ENCODE results near the gene MRPL20.
"Not testable (repeated sequence)": the region's sequence is repeated elsewhere in the genome, so short reads cannot be mapped to it uniquely, and the experiment has no call there.

MRPL20 gene

GRCh38 chr1:1373815-1374588 is 33.1 kb downstream of the MRPL20 start:
- POLR2A ChIA-PET, result interaction anchor here (0.9 to 6.5 kb wide), 6 partner anchors 8 to 131 kb away, joined by 3 to 54 read pairs (median 8); partner anchors contain the start of genes CCNL2, MRPL20 and MXRA8
- no peak for TF ChIP-seq FOXK2 (IDR thresholded peaks at IDR 0.05)
- CTCF ChIA-PET, result no interaction called here

DNA sequence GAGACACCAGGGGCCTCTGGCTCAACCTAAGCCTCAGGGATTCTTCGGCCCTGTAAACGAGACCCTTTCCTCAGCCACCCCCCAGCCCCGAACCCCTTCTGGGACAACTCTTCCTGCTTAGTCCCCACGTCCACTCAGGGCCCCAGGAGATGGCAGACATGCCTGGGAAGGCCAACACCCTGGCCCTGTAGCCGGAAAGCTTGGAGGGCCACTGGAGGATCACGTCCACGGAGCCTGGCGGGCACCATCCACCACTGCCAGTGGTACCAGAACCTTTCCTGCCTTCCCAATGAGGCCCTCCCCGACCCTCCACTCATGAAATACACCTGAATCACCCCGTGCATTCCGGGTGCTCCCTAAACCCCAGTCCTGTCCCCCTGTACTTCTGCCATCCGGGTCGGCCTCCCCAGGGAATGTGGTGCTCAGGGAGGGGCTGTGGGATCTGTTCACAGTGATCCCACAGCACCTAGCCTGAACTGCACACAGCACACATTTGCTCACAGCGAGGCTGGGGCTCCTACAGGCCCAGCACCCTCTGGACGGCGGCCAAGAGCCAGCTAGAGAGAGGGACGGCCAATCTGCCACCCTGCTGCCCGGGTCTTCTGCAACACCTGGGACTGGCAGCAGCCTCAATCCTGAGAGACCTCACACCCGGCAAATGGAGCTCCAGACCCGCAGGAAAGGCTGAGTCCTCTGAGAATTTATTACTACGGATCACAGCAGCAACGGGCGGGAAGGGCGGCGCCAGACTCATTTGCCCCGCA is 33.9 kb downstream of the MRPL20 start:
- DNase-seq (ENCODE audit: extremely low spot score), result no peak
- ChIA-PET POLR2A (interaction anchor here (4.2 kb wide), 1 partner anchor 20 kb away, joined by 28 read pairs; no protein-coding TSS in a partner anchor), CTCF (no interaction called here)
- TF ChIP-seq FOXK2 (IDR thresholded peaks at IDR 0.05) (no peak), PKNOX1 (IDR thresholded peaks at IDR 0.05) (no peak), NFRKB (IDR thresholded peaks at IDR 0.05) (no peak), FOXM1 (IDR thresholded peaks at IDR 0.05; ENCODE audit: borderline replicate concordance) (no peak)

More at GRCh38 chr1:1373815-1374588, 33.1 kb downstream of the MRPL20 start:
- no peak for DNase-seq (ENCODE audit: extremely low spot score)

DNA sequence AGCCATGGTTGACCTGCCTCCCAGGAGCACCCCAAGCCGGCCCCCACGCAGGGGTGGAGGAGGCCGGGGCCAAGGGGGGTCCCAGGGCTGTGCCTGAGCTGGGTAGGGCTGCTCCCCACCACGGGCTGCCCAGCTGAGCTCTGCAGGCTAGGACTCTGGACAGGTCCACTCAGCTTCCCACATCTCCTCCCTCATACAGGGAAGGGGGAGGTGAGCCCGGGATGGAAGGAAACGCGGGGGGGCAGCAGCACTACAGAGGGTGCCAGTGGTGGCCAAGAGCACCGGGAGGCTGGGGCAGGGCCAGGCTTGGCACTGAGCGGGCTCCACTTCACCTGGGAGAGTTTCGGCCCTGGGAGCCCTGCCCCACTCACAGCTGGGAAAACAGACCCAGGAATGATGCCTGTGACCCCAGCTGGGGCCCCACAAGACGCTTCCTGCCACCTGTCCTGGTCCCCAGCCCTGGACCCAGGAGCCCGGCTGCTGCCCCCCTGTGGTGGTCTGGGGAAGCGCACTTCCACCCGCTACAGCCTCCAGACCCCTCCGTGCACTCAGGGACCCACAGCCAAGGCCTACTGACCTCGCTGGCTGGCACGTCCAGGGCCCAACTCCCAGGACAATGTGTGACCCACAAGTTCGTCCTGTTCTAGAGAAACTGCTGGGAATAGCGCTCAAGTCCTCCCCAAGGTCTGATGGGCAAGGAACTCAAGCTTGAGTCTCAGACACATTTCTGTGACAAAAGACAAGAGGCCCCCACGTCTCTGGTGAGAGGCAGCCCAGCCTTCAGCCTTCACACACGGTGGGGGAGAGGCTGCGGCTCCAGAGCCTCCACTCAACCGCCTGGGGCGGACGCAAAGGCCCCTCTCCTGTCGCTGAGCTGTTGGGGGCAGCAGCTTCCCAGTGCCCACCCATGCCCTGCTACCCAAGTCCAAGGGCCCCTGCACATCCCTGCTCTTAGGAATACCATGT is 35.1 kb downstream of the MRPL20 start:
- DNase-seq (ENCODE audit: extremely low spot score), result peak; percentile 78
- CTCF ChIA-PET, result interaction anchor here (0.6 to 1.3 kb wide), 5 partner anchors 15 to 777 kb away, joined by 3 to 4 read pairs (median 3); partner anchors contain the start of gene CCNL2
- POLR2A ChIA-PET, result interaction anchor here (2.8 kb wide), 1 partner anchor 19 kb away, joined by 17 read pairs; no protein-coding TSS in a partner anchor
- TF ChIP-seq FOXK2 (IDR thresholded peaks at IDR 0.05) (no peak), SUZ12 (IDR thresholded peaks at IDR 0.05) (no peak), BHLHE40 (IDR thresholded peaks at IDR 0.05; ENCODE audit: borderline replicate concordance) (no peak), PKNOX1 (IDR thresholded peaks at IDR 0.05) (no peak), L3MBTL2 (conservative IDR thresholded peaks at IDR 0.05) (no peak), ZNF384 (IDR thresholded peaks at IDR 0.05) (no peak), FOXM1 (IDR thresholded peaks at IDR 0.05; ENCODE audit: borderline replicate concordance) (no peak), FOXA1 (IDR thresholded peaks at IDR 0.05) (no peak), LEF1 (IDR thresholded peaks at IDR 0.05; ENCODE audit: borderline replicate concordance) (no peak), CTBP1 (IDR thresholded peaks at IDR 0.05; ENCODE audit: borderline replicate concordance) (no peak), SP1 (IDR thresholded peaks at IDR 0.05) (no peak), TARDBP (IDR thresholded peaks at IDR 0.05) (no peak), ARNT (IDR thresholded peaks at IDR 0.05) (no peak), ELF4 (IDR thresholded peaks at IDR 0.05) (no peak), NFRKB (IDR thresholded peaks at IDR 0.05) (no peak), HDGF (IDR thresholded peaks at IDR 0.05; ENCODE audit: borderline replicate concordance) (no peak)

DNA sequence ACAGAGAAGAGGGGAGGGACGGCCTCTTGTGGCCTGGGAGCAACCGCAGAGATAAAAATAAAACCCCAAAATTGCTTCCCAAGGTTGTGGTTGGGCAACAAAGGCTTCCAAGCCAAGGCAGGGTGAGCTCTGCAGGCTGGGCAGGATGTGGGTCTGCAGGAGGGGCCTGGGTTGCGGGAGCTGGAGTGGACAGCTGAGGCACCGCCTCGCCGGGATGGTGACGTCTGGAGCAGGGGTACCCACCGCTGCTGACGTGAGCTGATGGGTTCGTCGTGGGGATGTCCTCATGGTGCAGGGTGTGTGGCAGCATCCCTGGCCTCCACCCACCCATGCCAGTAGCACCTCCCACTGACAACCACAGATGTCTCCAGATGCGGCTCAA is 35.7 kb downstream of the MRPL20 start:
- POLR2A ChIA-PET, result interaction anchor here (2.8 kb wide), 1 partner anchor 19 kb away, joined by 17 read pairs; no protein-coding TSS in a partner anchor
- DNase-seq (ENCODE audit: extremely low spot score), result no peak
- CTCF ChIA-PET, result interaction anchor here (0.6 to 1.3 kb wide), 4 partner anchors 14 to 778 kb away, joined by 3 to 4 read pairs (median 3); no protein-coding TSS in a partner anchor
- TF ChIP-seq L3MBTL2 (conservative IDR thresholded peaks at IDR 0.05) (no peak), HDGF (IDR thresholded peaks at IDR 0.05; ENCODE audit: borderline replicate concordance) (no peak), LEF1 (IDR thresholded peaks at IDR 0.05; ENCODE audit: borderline replicate concordance) (no peak)

- DNase-seq (ENCODE audit: extremely low spot score), result no peak
- TF ChIP-seq LEF1 (IDR thresholded peaks at IDR 0.05; ENCODE audit: borderline replicate concordance) (no peak), HDGF (IDR thresholded peaks at IDR 0.05; ENCODE audit: borderline replicate concordance) (no peak), FOXA1 (IDR thresholded peaks at IDR 0.05) (no peak), SP1 (IDR thresholded peaks at IDR 0.05) (no peak), BHLHE40 (IDR thresholded peaks at IDR 0.05; ENCODE audit: borderline replicate concordance) (no peak), FOXK2 (IDR thresholded peaks at IDR 0.05) (no peak), PKNOX1 (IDR thresholded peaks at IDR 0.05) (no peak), TARDBP (IDR thresholded peaks at IDR 0.05) (no peak), CTBP1 (IDR thresholded peaks at IDR 0.05; ENCODE audit: borderline replicate concordance) (no peak), ARNT (IDR thresholded peaks at IDR 0.05) (no peak)
- POLR2A ChIA-PET, result interaction anchor here (2.8 kb wide), 1 partner anchor 18 kb away, joined by 17 read pairs; no protein-coding TSS in a partner anchor
- CTCF ChIA-PET, result interaction anchor here (1.2 kb wide), 1 partner anchor 17 kb away, joined by 3 read pairs; no protein-coding TSS in a partner anchor
Measured at GRCh38 chr1:1370771-1371300, 36.3 kb downstream of the MRPL20 start.

- POLR2A ChIA-PET, result interaction anchor here (2.8 kb wide), 1 partner anchor 17 kb away, joined by 17 read pairs; no protein-coding TSS in a partner anchor
- CTCF ChIA-PET; DNase-seq (ENCODE audit: extremely low spot score): not testable (repeated sequence)
Measured at GRCh38 chr1:1370094-1370493, 37.0 kb downstream of the MRPL20 start.
